Activated T-cell treated with anti-CD3 and anti-CD28 coated beads for 4 hours (primary cell): ENCODE measurements around the gene ANKRD13D.
"Not testable (repeated sequence)": the region's sequence is repeated elsewhere in the genome, so short reads cannot be mapped to it uniquely, and the experiment has no call there.

ENCODE experiments used
- DNase-seq: peaks from one replicate; pipeline ENCODE4 v3.0.0-alpha.2; 2020

ANKRD13D gene

DNA sequence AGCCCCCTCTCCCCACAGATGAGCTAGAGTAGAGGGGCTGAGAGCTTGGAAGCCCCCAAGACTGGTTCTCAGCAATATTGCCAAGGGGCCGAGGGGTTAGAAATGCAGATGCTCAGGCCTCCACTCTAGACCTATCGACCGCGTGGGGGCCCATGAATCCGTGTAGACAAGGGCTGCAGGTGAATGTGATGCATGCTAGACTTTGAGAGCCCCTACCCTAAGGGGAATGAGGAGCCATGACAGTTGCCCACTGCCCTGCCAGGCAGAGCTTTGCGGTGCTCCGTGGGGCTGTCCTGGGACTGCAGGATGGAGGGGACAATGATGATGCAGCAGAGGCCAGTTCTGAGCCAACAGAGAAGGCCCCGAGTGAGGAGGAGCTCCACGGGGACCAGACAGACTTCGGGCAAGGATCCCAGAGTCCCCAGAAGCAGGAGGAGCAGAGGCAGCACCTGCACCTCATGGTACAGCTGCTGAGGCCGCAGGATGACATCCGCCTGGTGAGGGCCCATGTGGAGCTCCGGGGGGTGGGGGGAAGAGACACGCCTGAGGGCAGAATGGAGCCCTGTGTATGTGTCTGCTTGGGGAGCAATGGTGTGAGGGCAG lies 15.5 kb downstream of the ANKRD13D start:
- no peak for DNase-seq

DNA sequence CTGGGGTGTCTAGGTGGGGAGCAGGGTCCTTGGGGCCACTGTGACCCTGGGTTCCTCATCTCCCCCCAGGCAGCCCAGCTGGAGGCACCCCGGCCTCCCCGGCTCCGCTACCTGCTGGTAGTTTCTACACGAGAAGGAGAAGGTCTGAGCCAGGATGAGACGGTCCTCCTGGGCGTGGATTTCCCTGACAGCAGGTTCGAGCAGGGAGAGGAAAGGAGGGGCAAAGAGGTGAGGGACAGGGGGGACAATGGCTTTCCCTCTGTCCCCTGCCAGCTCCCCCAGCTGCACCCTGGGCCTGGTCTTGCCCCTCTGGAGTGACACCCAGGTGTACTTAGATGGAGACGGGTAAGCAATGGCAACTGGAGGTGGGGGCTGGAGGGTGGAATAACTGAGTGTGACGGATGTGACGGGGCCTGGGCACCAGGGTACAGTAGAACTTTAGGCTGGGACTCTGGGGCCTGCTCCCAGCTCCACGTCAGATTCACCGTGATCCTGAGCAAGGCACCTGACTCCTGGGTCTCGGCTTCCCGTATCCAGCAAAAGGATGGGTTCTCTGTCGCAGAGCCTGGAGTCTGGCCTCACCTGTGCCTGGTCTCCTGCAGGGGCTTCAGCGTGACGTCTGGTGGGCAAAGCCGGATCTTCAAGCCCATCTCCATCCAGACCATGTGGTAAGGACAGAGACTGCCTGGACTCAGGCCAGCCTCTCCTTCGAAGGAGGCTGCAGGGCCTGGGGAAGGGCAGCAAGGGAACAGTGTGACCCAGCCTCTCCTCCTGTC lies 17.9 kb downstream of the ANKRD13D start:
- no peak for DNase-seq

DNA sequence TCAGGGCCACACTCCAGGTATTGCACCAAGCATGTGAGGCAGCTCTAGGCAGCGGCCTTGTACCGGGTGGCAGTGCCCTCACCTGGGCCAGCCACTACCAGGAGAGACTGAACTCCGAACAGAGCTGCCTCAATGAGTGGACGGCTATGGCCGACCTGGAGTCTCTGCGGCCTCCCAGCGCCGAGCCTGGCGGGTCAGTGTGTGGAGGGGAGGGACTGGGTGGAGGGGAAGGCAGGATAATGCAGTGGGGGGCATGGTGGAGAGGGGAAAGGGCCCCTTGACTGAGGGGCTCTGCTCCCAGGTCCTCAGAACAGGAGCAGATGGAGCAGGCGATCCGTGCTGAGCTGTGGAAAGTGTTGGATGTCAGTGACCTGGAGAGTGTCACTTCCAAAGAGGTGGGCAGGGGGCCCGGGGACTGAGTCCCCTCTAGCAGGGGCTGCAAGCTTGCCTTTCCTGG lies 18.5 kb downstream of the ANKRD13D start:
- no peak for DNase-seq

DNA sequence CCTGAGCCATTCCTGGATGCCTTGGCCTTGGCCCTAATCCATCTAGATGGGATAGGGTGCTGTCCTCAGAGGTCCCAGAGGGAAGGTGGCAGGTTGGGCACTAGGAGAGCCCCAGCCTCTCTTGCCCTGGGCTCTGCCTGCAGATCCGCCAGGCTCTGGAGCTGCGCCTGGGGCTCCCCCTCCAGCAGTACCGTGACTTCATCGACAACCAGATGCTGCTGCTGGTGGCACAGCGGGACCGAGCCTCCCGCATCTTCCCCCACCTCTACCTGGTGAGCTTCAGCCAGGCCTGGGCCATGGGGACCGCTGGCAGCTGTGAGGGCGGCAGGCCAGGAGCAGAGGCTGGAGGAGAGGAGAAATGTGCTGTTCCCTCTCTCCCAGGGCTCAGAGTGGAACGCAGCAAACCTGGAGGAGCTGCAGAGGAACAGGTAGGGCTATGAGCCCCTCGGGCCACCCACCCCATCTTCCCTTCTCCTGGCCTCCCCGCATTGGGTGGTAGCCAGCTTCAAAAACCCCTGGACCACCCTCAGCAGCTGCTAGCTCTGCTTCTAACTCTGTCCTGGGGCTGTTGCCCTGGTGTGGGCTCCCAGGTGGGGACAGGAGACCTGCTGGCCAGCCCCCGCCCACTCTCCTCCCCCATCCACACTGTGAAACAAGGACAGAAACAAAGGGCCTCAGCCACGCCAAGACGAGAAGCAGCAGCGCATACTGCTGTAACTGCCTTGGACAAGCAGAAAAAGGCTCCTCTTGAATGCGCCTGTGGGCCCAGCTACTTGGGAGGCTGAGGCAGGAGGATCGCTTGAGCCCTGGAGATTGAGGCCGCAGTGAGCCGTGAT lies 19.1 kb downstream of the ANKRD13D start:
- DNase-seq = no peak

DNA sequence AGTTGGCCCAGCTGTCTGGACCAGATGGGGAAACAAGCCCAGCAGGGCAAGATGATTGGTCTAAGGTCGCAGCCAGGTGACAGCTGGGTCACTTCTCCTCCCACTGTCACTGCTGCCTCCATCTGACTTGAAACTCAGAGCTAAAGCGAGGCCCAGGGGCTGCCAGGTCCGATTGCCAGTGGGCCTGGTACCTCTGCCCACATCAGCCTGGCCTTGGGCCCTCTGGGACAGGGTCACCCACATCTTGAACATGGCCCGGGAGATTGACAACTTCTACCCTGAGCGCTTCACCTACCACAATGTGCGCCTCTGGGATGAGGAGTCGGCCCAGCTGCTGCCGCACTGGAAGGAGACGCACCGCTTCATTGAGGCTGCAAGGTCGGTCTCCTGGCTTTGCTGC lies 20.1 kb downstream of the ANKRD13D start:
- no peak for DNase-seq

DNA sequence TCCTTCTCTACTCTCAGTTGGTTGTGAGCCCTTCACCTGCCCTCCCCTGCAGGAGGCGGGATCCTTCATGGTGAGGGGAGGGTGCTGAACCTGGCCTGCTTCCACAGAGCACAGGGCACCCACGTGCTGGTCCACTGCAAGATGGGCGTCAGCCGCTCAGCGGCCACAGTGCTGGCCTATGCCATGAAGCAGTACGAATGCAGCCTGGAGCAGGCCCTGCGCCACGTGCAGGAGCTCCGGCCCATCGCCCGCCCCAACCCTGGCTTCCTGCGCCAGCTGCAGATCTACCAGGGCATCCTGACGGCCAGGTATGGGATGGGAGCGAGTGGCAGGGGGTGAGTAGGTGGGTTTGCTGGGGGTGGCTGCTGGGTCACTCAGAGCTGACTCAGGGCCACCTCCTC lies 20.6 kb downstream of the ANKRD13D start:
- no peak for DNase-seq

DNA sequence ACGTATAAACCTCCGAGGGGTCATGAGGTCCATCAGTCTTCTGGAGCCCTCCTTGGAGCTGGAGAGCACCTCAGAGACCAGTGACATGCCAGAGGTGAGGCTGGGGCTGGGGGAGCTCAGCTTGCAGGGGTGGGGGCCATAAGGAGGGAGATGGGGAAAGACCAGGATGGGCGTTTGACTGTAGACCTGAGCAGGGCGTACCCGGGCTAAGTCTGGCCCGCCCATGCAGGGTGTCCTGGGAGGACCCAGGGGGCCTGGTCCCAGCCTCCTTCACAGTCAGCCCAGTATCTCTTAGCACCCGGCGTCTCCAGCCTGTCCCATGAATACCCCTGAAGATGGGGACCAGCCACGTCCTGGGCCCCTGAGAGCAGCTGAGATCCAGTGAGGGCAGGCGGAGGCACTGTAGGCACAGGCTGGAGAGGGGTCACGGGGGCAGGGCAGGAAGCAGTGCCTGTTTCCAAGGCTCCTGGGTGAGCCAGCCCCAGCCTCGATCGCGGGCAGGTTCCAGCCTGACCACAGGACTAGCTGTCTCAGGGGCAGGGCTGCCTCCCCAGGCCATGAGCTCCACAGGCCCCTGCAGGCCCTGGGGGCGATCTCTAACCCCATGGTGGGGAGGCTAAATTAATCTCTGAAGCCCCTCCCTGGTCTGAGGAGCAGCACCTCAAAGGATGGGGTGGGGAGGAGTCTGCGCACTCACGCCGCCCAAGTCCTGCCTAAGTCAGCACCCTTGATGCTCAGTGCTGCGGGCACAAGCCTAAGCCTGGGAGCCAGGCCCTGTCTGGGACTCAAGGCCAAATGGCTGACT lies 21.3 kb downstream of the ANKRD13D start:
- no peak for DNase-seq

DNA sequence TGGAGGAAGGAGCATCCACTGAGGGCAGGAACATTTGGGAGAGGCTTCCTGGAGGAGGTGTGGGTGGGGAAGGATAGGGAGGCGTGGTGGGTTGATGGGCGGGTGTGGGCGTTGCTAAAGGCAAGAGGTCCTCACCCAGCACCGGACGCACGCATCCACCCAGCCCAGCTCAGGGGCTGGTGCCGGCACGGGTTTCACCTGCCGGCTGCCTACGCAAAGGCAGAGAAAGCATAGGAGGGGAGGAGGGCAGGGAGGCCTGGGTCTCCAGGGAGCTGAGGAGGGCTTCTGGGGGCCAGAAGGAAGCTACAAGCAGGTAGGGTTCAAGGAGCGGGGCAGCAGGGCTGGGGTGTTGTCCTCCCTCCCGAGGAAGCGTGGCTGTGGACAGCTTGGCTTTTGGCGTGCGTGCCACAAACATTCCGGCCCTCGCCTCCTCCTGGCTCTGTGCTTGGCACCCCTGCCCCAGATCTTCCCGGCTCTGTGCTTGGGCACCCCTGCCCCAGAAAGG lies 22.0 kb downstream of the ANKRD13D start:
- no peak for DNase-seq

DNA sequence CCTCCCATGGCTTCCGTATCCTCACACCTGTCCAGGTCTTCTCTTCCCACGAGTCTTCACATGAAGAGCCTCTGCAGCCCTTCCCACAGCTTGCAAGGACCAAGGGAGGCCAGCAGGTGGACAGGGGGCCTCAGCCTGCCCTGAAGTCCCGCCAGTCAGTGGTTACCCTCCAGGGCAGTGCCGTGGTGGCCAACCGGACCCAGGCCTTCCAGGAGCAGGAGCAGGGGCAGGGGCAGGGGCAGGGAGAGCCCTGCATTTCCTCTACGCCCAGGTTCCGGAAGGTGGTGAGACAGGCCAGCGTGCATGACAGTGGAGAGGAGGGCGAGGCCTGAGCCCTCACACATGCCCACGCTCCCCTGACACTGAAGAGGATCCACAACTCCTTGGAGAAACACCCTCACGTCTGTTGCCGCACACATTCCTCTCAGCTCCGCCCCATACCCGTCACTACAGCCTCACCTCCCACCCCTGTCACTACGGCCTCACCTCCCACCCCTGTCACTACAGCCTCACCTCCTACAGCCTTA lies 22.5 kb downstream of the ANKRD13D start:
- DNase-seq = no peak

DNA sequence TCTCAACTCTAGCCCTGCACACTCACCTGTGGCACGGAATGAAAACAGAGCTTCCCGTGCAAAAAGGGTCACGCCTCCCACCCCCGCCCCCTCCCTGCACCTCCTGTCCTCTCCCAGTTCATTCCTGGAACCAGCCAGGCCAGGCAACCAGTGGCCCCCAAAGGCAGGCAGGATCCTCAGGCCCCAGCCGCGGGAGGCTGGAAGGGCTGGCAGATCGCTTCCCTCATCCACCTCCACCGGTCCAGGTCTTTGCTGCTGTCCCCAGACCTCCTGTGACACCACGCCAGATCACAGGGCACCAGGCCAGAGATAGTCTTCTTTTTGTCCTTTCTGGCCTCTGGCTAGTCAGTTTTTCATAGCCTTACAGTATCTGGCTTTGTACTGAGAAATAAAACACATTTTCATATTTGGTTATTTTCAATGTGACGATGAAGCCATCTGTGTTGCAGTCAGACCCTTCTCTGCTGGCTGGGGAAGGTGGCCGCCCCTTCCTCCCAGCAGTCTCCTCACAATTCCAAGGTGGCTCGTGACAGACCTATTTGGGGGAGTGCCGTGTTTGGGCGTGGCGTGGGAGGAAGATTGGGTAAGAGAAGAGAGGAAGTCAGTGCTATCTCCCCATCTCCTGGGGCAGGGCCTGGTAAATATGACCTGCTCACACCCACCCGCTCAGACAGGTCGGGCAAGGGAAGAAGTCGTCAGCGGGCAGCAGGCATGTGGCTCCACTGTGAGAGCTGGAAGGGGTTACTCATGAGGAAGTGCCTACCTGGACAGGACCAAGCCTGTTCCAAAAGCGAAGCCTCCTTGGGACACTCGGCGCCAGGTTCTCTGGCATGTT lies 23.3 kb downstream of the ANKRD13D start:
- DNase-seq = peak; percentile 44

DNA sequence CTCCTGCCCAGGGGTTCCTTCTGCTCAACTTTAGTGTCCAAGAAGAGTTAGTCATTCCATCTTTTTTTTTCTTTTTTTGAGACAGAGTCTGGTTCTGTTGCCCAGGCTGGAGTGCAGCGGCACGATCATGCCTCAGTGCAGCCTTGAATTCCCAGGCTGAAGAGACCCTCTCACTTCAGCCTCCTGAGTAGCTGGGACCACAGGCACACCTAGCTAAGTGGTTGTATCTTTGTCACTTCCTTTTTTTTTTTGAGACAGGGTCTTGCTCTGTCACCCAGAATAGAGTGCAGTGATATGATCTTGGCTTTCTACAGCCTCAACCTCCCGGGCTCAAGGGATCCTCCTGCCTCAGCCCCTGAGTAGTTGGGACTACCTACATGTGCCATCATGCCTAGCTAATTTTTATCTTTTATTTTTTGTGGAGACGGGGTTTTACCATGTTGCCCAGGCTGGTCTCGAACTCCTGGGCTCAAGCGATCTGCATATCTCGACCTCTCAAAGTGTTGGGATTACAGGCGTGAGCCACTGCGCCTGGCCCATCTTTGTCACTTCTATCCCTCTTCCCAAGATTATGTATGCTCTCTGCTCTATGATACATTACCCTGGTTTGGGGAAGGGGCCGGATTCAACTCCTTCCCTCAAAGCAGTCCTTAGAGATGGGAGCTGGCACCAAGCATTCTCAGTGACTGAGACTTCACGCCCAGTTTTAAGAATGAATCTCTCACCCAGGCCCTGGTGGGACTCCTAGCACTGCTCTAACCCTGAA lies 24.2 kb downstream of the ANKRD13D start:
- no peak for DNase-seq

DNA sequence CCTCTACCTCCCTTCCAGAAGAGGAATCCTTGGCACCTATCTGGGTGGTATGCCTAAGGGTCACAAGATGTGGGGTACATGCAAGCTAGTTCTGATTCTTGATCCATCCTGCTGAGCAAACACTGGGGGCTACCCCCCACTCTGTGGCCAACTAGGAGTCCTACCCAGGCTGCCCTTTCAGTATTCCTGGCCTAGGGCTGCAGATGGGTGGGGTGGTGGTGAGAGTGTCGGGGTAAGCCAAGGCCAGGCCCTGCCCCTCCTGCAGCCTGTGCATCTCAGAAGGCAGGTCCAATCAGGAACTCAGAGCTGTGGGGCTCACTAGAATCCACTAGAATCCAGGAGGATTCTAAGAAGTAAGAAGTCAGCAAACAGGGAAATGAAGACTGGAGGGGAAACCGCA lies 25.1 kb downstream of the ANKRD13D start:
- DNase-seq = no peak

DNA sequence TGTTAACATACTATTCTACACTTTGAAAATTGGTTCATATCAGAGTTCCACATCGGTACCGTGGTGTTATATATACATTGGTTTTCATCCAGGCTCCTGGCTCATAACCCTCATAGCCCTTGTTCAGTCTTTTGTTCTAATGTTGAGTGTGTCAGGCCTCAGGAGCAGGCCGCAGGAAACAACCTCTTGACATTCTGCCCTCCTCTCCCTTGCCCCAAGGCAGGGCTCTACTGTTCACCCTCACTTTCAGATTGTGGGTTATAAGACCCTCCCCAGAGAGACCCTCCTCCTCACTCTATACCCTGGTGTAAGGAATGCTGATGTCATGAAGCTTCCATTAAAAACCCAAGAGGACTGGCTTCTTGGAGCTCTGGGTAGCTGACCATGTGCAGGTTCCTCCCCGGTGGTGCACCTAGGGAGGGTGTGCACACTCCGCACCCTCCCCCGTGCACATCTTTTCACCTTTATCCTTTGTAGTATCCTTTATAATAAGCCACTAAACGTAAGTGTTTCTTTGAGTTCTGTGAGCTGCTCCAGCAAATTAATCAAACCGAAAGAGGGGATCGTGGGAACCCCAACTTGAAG lies 26.3 kb downstream of the ANKRD13D start:
- no peak for DNase-seq

DNA sequence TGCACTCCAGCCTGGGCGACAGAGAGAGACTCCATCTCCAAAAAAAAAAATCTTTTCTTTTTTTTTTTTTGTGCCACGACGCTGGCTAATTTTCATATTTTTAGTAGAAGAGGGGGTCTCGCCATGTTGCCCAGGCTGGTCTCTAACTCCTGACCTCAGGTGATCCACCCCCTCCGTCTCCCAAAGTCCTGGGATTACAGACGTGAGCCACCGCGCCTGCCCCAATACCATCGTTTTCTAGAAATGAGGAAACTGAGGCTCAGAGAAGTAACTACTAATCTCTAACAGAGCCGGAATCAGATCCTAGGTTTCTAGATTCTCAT lies 27.7 kb downstream of the ANKRD13D start:
- DNase-seq = no peak

DNA sequence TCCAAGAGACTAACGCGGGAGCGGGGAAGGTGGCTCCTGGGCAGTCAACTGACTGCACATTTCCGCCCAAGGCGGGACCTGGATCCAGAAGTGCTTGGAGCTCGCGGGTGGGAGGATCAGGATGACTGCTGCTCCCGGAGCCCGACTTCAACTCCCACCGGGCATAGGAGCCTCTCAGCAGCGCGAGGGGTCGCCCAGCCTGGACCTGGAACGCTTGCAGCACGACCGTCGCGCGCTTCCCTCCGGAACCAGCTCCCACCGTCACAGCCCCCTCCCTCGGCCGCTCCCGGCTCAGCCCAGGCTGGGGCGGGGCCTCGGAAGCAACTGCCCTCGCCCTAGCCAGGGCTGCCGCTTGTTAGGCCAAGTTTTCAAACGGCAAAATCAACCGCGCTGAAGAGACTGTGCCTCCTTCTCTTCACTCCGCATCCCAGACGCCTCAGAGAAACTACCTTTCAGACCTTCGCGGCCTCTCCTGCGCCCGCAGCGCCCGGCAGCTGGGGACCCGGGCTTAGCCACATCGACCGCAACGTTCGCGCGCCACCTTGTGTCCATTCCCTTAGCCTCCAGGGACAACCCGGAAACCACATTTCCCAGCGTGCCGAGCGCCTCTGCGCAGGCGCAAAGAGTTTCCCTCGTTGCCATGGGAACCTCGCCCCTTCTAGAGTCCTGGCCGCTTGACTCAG lies 28.2 kb downstream of the ANKRD13D start:
- DNase-seq = peak; percentile 99

DNA sequence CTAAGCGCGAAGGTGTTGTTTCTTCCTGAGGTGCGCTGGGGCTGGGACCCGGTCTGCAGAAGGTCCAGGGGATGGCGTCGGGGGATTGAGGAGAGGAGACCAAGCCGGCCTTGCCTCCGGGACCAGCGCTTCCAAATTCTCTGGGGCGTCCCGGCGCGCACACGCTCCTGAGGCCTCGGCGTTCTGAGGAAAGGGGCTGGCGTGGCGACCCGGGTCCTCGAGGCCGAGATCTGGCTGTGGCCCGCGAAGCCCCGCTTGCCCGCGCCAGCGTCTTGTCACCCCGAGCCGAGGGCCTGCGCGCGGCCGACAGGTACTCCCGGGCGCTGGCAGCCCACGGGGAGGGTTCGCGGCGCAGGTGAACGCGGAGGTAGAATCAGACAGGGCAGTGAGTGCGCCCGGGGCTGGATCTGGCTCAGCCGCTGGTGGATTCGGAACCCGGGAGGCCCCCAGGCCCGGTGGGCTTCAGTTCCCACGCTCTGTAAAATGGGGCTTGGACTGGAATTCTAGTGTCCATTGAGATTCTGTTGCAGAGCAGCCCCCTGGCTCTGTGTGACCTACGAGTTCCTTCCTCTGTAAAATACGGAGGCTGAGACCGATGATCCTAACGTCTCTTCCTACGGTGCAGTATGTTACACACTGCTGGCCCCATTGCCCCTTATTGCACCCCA lies 28.9 kb downstream of the ANKRD13D start:
- no peak for DNase-seq

DNA sequence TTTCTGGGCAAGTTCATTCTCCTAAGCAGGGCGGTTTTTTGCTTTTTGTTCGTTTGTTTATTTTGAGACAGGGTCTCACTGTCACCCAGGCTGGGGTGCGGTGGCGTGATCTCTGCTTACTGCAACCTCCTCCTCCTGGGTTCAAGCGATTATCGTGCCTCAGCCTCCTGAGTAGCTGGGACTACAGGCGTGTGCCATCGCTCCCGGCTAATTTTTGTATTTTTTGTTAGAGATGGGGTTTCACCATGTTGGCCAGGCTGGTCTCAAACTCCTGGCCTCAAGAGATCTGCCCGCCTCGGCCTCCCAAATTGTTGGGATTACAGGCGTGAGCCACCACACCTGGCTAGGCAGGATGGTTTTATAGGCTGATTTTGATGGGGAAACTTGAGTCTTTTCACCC lies 29.8 kb downstream of the ANKRD13D start:
- not testable (repeated sequence) for DNase-seq

DNA sequence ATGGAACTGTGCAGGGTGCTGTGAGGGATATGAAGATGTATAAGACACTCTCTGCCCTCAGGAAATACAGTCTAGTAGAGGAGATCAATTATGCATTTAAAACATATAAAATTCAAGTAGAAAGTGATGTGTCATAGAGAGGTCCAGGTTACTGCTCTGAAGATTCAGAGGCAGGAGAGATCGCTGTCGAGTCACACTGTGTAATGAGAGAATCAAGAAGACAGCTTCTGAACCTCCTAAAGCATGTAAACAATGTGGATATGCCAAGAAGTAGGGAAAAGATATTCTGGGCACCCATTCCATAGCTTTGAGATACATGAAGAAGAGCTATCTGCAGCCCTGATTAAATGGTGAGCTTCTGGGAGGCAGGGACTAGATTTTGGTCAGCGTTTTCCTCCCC lies 30.9 kb downstream of the ANKRD13D start:
- no peak for DNase-seq

DNA sequence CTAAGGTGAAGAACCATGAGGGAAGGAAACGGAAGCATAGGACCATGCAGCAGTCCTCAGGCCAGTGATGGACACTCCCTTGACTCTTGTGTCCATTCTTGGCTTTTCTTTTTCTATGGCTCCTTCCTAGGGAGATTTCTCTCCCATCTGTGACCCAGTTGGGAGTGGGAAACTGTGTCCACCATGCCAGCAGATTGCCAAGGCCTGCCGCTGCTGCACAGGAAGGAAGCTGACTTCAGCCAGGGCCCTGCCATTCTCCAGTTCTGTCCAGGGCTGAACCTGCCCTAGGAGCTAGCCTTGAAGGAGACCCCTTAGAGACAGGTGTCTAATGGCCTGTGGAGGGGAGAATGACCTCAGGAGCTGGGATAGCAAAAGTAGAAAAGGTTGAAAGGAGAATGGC lies 31.6 kb downstream of the ANKRD13D start:
- no peak for DNase-seq
